Breast epithelium (tissue), 3 donors: ENCODE results near the gene ASTN1.

ENCODE experiments used
- POLR2A ChIP-seq: fragments of 450-650 bp; IDR thresholded peaks from one replicate; pipeline ENCODE4 v1.6.1; 2016; ENCODE audit warnings: antibody characterized with exemption, mild to moderate bottlenecking, moderate library complexity
- POLR2AphosphoS5 ChIP-seq, 3 donors: sonication (generic); formaldehyde crosslinking; IDR thresholded peaks; one replicate each; pipeline ENCODE4 v1.6.1; 2017; ENCODE audit warnings: antibody characterized with exemption in 3 of 3
- TF ChIP-seq, protein P1 (sequence below), 3 donors: fragments of 450-650 bp; IDR thresholded peaks; one replicate each; pipeline ENCODE4 v1.5.1; 2016 to 2017; ENCODE audit warnings: antibody characterized with exemption in 3 of 3, mild to moderate bottlenecking in 3 of 3, moderate library complexity in 3 of 3

- TF ChIP-seq, protein P1, sequence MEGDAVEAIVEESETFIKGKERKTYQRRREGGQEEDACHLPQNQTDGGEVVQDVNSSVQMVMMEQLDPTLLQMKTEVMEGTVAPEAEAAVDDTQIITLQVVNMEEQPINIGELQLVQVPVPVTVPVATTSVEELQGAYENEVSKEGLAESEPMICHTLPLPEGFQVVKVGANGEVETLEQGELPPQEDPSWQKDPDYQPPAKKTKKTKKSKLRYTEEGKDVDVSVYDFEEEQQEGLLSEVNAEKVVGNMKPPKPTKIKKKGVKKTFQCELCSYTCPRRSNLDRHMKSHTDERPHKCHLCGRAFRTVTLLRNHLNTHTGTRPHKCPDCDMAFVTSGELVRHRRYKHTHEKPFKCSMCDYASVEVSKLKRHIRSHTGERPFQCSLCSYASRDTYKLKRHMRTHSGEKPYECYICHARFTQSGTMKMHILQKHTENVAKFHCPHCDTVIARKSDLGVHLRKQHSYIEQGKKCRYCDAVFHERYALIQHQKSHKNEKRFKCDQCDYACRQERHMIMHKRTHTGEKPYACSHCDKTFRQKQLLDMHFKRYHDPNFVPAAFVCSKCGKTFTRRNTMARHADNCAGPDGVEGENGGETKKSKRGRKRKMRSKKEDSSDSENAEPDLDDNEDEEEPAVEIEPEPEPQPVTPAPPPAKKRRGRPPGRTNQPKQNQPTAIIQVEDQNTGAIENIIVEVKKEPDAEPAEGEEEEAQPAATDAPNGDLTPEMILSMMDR (IDR thresholded peaks at IDR 0.05), result no peak
- no peak for TF ChIP-seq POLR2AphosphoS5 (IDR thresholded peaks at IDR 0.05)
- TF ChIP-seq POLR2A, result no peak
These were observed 47.6 kb downstream of the ASTN1 start for GRCh38 chr1:177116941-177117340.
